Peyer's patch (tissue), 4 donors: Measurements from ENCODE around the gene SLC22A31.

Experiments
- POLR2A ChIP-seq, 2 donors: fragments of 450-650 bp; IDR thresholded peaks; one replicate each; pipeline ENCODE4 v1.5.1; 2017; ENCODE audit warnings: antibody characterized with exemption in 2 of 2, mild to moderate bottlenecking in 2 of 2, moderate library complexity in 2 of 2
- TF ChIP-seq, protein P1 (sequence below), 6 experiments: fragments of 450-650 bp in 4 of 6; fragments of 200-600 bp in 2 of 6; sonication (generic) in 1 of 6; IDR thresholded peaks; one replicate each; pipeline ENCODE4 v1.5.1; 2017 to 2019; ENCODE audit warnings: antibody characterized with exemption in 6 of 6, mild to moderate bottlenecking in 3 of 6, moderate library complexity in 1 of 6

DNA sequence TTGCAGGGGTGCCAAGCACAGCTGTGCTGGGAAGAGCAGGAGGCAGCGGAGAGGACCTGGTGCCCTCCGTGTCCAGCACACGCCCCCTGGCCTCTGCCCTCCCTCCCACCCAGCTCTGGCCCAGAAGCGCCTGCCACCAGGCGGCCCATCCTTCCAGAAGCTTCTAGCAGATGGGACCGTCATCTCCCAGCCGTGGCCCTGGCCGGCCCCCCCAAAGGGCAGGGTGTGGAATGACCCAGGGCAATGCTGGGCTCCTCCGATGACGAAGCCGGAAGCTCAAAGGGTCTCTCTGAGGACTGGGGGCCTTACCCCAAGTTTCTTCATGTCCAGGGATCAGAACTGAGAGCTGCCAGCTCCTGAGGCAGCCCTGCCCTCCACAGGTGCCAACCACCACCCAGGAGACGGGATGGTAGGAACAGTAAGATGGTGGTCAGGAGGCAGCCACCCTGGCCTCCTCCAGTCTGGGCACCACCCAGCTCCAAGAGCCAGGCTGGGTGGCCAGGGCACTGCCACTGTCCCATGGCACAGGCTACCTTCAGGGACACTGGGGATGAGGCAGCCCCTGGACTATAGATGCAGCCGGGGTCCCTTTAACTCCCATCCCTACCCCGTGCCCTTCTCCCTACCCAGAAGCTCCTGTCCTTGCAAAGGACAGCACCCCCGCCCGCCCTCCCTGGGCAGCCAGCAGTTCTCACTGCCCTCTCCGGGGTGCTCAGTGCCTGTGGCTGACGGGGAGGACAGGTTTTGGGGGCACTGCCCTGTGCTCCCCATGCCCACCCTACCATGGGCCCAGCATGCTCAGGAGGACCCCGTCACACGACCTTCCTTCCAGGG is 35.3 kb downstream of the SLC22A31 start:
- TF ChIP-seq, protein P1, sequence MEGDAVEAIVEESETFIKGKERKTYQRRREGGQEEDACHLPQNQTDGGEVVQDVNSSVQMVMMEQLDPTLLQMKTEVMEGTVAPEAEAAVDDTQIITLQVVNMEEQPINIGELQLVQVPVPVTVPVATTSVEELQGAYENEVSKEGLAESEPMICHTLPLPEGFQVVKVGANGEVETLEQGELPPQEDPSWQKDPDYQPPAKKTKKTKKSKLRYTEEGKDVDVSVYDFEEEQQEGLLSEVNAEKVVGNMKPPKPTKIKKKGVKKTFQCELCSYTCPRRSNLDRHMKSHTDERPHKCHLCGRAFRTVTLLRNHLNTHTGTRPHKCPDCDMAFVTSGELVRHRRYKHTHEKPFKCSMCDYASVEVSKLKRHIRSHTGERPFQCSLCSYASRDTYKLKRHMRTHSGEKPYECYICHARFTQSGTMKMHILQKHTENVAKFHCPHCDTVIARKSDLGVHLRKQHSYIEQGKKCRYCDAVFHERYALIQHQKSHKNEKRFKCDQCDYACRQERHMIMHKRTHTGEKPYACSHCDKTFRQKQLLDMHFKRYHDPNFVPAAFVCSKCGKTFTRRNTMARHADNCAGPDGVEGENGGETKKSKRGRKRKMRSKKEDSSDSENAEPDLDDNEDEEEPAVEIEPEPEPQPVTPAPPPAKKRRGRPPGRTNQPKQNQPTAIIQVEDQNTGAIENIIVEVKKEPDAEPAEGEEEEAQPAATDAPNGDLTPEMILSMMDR (IDR thresholded peaks at IDR 0.05) = no peak
- TF ChIP-seq POLR2A (IDR thresholded peaks at IDR 0.05) = no peak
